ENCODE results near the gene CNIH4.
"Not testable (repeated sequence)": the region's sequence is repeated elsewhere in the genome, so short reads cannot be mapped to it uniquely, and the experiment has no call there.

CNIH4 gene

DNA sequence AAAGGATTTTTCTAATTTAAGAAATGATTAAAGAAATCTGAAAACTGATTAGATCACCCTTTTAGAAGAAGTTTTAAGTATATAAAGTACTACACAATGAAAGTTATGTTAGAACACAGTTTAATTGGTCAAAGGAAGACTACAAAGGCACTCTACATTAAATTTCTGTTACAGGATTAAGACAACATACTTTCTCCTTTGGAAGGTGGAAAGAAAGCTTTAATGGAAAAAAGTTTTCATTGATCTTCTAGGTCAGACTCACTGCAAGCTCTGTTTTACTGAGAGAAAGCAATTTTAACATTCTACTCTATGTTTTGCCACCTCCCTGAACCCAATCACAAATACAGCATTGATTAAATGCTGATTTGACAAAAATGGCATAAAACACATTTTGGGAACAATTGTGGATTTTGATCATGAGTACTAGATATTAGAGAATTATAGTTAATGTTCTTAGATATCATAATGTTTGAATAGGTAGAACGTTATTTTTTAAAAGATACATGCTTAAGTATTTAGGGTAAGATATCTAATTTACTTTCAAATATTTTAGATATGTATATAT is 45.9 kb downstream of the CNIH4 start:
- DNase-seq (ENCODE audit: low read depth): no peak

DNA sequence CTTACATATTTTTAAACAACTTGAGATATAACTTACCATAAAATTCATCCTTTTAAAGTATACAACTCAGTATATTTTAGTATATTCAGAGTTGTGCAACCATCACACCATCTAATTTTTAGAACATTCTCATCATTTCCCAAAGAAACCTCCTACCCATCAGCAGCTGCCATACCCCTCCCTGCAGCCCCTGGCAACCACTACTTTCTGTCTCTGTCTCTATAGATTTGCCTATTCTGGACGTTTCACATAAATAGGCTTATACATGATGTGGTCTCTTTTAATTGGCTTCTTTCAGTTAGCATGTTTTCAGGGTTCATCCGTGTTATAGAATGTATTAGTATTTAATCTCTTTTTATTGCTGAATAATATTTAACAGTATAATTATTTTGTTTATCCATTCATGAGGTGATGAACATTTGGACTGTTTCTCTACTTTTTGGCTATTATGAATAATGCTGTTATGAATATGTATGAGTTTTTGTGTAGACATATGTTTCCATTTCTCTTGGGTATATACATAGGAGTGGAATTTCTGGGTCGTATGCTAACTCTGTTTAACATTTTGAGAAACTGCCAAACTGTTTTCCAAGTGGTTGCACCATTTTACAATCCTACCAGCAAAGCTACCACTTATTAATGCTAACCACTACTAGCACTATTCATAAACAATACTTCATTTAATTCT is 48.4 kb downstream of the CNIH4 start:
- no peak for DNase-seq (ENCODE audit: low read depth)

DNA sequence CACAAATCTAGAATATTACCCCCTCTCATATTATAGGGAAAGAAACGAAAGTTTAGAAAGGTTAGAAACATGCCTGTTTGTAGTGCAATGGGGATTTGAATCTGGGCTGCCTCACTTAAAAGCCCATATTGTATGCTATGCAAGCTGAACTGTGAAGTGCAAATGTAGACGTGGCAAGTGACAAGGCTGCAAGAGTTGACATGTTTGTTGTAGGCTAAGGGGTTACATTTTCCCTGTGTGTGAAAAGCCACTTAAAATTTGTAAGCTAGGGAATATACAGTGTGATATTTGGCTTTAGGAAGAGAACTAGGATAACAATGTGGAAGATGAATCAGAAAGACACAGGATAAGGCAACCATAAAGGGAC is 48.9 kb downstream of the CNIH4 start:
- DNase-seq (ENCODE audit: low read depth): no peak

DNA sequence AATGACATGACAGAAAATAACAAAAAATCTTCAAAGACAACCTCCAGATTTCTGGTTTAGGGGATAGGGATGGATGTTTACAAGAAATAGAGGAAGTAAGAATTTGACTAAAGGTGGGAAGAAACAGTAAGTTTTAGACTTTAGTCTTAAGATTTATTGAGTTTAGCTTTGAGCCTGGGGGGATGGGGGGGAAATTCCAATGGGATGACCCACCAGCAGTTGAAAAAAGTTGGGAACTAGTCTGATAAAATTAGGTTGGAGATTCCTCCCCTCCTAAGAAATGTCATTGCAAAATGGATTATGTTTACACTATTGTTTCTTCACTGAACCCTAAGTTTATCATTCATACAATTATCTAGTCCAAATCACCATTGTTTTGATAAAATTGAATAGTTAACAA is 49.5 kb downstream of the CNIH4 start:
- no peak for DNase-seq (ENCODE audit: low read depth)

GRCh38 chr1:224407571-224408293 is 51.1 kb downstream of the CNIH4 start:
- peak; percentile 41 for DNase-seq (ENCODE audit: low read depth)

GRCh38 chr1:224408294-224408590 is 51.6 kb downstream of the CNIH4 start:
- DNase-seq (ENCODE audit: low read depth): no peak

- no peak for DNase-seq (ENCODE audit: low read depth)
Measured at GRCh38 chr1:224411766-224412165, 55.1 kb downstream of the CNIH4 start.

DNA sequence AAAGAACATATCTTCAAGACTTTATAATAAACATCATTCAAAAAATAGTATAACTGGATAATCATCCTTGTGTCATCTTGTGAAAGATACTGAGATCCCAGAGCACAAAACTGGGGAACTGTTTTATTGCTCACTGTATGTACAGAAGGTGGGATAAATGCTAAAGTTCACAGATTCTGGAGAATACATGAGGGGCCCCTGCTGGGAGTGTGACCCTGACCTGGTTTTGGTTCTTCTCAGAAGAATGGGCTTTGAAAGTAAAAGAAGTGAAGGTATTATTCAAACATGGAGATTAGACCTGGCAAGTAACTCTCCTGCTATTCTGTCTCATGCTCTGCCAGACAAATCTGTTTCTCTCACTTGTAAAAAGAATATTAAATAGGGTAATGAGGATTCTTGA is 63.4 kb downstream of the CNIH4 start:
- no peak for DNase-seq (ENCODE audit: low read depth)

DNA sequence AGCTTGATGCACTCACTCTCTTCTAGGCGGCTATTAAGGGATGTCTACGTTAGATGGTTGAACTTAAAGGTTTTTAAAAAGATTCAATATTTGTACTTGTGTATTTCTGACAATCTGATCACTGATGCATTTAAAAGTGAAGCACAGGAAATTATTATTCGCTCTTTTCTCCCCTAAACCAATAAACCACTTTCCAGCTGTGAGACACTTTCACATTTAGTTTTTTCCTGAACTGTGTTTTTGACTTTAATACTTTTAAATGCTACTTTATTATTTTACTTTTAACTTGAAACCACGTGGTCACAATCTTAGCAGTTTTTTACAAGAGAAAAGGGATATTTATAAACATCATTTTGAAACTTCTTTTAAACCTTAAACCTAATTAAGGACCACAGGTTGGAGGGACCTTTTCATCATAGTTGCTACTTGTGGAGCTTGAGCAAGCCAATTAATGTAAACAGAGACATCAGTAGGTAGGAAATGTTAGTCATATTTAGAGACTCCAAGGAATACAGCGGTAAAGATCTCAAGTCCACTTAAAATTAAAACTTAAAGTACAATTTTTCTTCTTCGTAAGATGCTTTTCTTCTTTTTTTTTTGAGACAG is 68.7 kb downstream of the CNIH4 start:
- DNase-seq (ENCODE audit: low read depth): no peak

DNA sequence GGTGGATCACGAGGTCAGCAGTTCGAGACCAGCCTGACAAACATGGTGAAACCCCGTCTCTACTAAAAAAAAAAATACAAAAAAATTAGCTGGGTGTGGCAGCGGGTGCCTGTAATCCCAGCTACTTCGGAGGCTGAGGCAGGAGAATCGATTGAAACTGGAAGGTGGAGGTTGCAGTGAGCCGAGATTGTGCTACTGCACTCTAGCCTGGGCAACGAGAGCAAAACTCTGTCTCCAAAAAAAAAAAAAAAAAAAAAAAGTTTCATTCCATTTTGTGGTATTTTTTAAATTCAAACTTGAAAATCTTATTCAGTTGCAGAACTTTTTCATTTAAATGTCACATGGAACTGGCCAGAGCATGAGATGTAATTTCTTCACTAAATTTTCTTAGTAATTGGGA is 70.2 kb downstream of the CNIH4 start:
- DNase-seq (ENCODE audit: low read depth): not testable (repeated sequence)

- peak; percentile 47 for DNase-seq (ENCODE audit: low read depth)
Measured at GRCh38 chr1:224427346-224427745, 70.7 kb downstream of the CNIH4 start.

DNA sequence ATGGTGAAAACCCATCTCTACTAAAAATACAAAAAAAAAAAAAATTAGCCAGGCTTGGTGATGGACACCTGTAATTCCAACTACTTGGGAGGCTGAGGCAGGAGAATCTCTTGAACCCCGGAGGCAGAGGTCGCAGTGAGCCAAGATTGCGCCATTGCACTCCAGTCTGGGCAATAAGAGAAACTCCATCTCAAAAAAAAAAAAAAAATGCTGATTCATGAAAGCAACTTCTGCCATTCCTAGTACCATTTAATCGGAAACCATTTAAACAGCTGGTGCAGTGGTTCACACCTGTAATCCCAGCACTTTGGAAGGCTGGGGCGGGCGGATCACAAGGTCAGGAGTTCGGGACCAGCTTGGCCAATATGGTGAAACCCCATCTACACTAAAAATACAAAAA is 72.0 kb downstream of the CNIH4 start:
- not testable (repeated sequence) for DNase-seq (ENCODE audit: low read depth)
